Osteocyte (in vitro differentiated cells): ENCODE measurements around the gene GPC3. TPM values are rescaled to one million over a fixed set of nuclear protein-coding genes. Genes with fewer than 3 reads are reported as not detected.

ENCODE experiments used
- DNase-seq: peaks from one replicate; pipeline ENCODE4 v3.0.0; 2021; ENCODE audit warnings: mixed read lengths; ENCODE audit not compliant: unreplicated experiment; ENCODE audit errors: extremely low spot score
- H3K27ac Mint-ChIP-seq: one replicate; pipeline ENCODE4 v1.8.0; 2021; ENCODE audit warnings: mild to moderate bottlenecking, mixed read lengths; ENCODE audit not compliant: unreplicated experiment
- H3K27me3 Mint-ChIP-seq: one replicate; pipeline ENCODE4 v1.8.0; 2021; ENCODE audit warnings: mixed read lengths; ENCODE audit not compliant: unreplicated experiment
- H3K36me3 Mint-ChIP-seq: one replicate; pipeline ENCODE4 v1.8.0; 2021; ENCODE audit warnings: mixed read lengths; ENCODE audit not compliant: unreplicated experiment
- H3K4me1 Mint-ChIP-seq: one replicate; pipeline ENCODE4 v1.8.0; 2021; ENCODE audit warnings: mixed read lengths; ENCODE audit not compliant: unreplicated experiment
- H3K4me3 Mint-ChIP-seq: one replicate; pipeline ENCODE4 v1.8.0; 2021; ENCODE audit warnings: mild to moderate bottlenecking, moderate library complexity, mixed read lengths; ENCODE audit not compliant: unreplicated experiment
- H3K9me3 Mint-ChIP-seq: one replicate; pipeline ENCODE4 v1.8.0; 2021; ENCODE audit warnings: mixed read lengths; ENCODE audit not compliant: unreplicated experiment
- CTCF ChIP-seq: fragments of 200-600 bp; sonication (generic); IDR thresholded peaks from 2 replicates; pipeline ENCODE4 v1.5.0; 2021; ENCODE audit warnings: antibody characterized with exemption, mild to moderate bottlenecking, moderate library complexity
- total RNA-seq: library from RNA; stranded (reverse); gene quantifications from 2 replicates; pipeline ENCODE4 v1.2.1, GENCODE V29; 2021

The GPC3 gene
- total RNA-seq, 1 donor from 2014 or later, result 19.6 TPM

DNA sequence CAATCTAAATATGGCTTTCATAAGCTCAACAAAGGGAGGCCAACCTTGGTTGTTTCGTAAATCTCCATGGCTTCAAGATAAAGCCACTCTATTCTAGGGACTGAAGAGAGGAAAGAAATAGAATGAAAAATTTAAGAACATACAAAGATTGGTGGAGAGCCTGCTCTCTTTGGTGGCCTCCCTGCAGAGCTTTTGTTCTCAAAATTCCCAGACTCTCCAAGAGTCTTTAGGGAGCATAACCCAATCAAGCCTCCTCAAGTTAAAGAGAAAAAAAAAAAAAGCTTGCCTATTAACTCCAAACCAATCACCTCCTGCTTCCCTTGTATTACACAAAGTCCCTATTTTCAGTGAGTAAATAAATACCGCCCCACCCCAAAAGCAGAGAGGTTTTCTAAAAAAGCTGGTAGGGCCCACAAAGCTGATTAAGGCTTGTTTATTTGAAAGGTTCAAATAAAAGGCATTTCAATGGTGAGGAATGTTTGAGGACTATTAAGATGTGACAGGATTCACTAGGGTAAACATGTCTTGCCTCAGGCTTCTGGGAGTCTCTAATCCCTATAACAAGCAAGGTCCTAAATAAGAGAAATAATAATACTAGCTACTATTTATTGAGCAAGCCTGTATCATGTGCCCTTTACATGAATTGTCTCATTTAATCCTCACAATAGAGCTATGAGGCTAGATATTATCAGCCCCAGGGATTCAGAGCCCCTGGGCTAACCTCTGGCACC is 71.6 kb downstream of the GPC3 start:
- H3K27ac Mint-ChIP-seq, result no peak overlapping the region

GRCh38 chrX:133913009-133913408 is 72.4 kb downstream of the GPC3 start:
- peaks cover 4% of the 10 kb centered on the region for H3K4me1 Mint-ChIP-seq
- no peak for TF ChIP-seq CTCF
- H3K27ac Mint-ChIP-seq, result no peak overlapping the region
- DNase-seq, result no peak
- H3K4me3 Mint-ChIP-seq, result no peak overlapping the region
- no peaks in the 10 kb centered on the region for H3K27me3 Mint-ChIP-seq
- H3K36me3 Mint-ChIP-seq, result no peaks in the 10 kb centered on the region
- no peaks in the 10 kb centered on the region for H3K9me3 Mint-ChIP-seq

More for the DNA sequence above, 71.6 kb downstream of the GPC3 start:
- Mint-ChIP-seq H3K27me3 (no peaks in the 10 kb centered on the region), H3K9me3 (no peaks in the 10 kb centered on the region), H3K4me1 (peaks cover 4% of the 10 kb centered on the region), H3K4me3 (no peak overlapping the region), H3K36me3 (no peaks in the 10 kb centered on the region)
- TF ChIP-seq CTCF, result no peak
- DNase-seq, result no peak

GRCh38 chrX:133911825-133912495 is 73.4 kb downstream of the GPC3 start:
- H3K27me3 Mint-ChIP-seq, result no peaks in the 10 kb centered on the region
- no peak overlapping the region for H3K4me3 Mint-ChIP-seq
- H3K36me3 Mint-ChIP-seq, result no peaks in the 10 kb centered on the region
- TF ChIP-seq CTCF, result no peak
- no peak overlapping the region for H3K27ac Mint-ChIP-seq
- no peaks in the 10 kb centered on the region for H3K9me3 Mint-ChIP-seq
- no peak for DNase-seq
- H3K4me1 Mint-ChIP-seq, result peaks cover 4% of the 10 kb centered on the region

DNA sequence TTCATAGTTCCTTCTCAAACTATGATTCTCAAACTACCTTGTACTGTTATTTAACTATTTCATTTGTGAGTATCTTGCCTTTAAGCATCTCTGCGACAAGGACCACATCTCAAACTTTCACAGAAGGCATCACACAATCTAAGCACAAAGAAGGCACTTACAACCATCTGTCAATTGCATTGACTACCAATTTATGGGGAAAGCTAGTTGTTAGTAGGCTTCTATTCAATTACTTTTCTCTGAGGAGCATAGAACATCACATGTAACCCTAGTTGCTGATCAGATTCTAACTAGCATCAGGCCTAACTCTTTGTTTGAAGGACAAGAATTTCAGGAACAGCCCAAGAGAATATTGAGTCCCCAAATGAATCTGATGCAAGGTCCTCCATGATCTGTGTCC is 74.9 kb downstream of the GPC3 start:
- H3K4me3 Mint-ChIP-seq, result no peak overlapping the region
- no peaks in the 10 kb centered on the region for H3K9me3 Mint-ChIP-seq
- H3K27me3 Mint-ChIP-seq, result no peaks in the 10 kb centered on the region
- TF ChIP-seq CTCF, result no peak
- peaks cover 4% of the 10 kb centered on the region for H3K4me1 Mint-ChIP-seq
- DNase-seq, result no peak
- no peaks in the 10 kb centered on the region for H3K36me3 Mint-ChIP-seq
- no peak overlapping the region for H3K27ac Mint-ChIP-seq

- H3K36me3 Mint-ChIP-seq, result no peaks in the 10 kb centered on the region
- no peak for DNase-seq
- TF ChIP-seq CTCF, result no peak
- H3K27ac Mint-ChIP-seq, result no peak overlapping the region
- peaks cover 4% of the 10 kb centered on the region for H3K4me1 Mint-ChIP-seq
- H3K27me3 Mint-ChIP-seq, result peaks cover 2% of the 10 kb centered on the region
- no peaks in the 10 kb centered on the region for H3K9me3 Mint-ChIP-seq
- no peak overlapping the region for H3K4me3 Mint-ChIP-seq
Measured at GRCh38 chrX:133909888-133910287, 75.5 kb downstream of the GPC3 start.
